GM11168 (cell line): ENCODE data around the gene HUS1.
"Not testable (repeated sequence)": the region's sequence is repeated elsewhere in the genome, so short reads cannot be mapped to it uniquely, and the experiment has no call there.

ENCODE experiments used
- in situ Hi-C: fragments of 300-500 bp; cut with MboI; formaldehyde crosslinking; loops from one replicate; pipeline ENCODE4 v1.12.0; 2022; ENCODE audit warnings: low sequenced_read_pairs; ENCODE audit not compliant: unreplicated experiment

Gene HUS1

DNA sequence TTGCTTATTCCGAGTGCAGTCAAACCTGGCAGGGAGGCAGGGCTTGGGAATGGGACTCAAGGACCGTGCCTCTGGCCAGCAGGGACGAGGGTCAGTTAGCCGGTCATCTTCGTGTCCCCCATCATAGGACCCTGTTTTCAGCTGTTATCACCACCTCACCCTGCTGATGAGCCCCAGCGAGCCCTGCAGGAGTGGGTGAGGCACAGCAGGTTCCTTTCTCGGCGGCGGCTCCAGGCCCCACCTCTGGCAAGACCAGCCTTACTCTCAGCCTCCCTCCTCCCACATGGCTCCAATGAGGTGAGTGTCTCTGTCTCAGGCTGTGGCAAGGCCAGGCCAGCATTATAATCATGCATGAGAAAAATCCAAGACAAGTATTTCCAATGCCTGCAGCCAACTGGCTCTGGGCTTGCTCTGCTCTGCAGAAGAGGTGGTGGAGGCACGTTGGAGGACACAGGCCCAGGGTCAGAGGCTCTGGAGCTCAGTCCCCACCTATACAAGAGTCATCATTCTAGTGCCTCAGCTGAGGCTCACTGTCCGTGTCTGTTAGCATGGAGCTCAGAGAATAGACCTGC is 46.9 kb downstream of the HUS1 start:
- in situ Hi-C loops = no loop called here

DNA sequence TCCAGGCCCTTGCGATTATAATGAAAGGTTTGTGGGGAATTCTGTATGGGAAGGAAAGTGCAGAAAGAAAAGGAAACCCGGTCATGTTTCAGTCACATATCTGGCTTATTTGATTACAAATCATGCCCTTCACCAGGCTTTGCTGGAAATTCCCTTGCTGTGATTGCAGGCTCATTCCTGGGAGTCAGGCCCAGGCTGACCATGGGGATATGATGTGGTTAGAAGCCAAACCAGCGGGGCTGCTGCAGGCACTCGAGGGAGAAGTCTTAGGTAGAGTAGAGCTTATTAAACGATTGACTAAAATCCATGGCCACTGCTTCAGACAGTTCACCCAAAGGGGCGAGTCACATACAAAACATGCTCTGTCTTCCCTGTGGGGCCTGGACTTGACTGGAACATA is 47.4 kb downstream of the HUS1 start:
- in situ Hi-C loops = no loop called here

DNA sequence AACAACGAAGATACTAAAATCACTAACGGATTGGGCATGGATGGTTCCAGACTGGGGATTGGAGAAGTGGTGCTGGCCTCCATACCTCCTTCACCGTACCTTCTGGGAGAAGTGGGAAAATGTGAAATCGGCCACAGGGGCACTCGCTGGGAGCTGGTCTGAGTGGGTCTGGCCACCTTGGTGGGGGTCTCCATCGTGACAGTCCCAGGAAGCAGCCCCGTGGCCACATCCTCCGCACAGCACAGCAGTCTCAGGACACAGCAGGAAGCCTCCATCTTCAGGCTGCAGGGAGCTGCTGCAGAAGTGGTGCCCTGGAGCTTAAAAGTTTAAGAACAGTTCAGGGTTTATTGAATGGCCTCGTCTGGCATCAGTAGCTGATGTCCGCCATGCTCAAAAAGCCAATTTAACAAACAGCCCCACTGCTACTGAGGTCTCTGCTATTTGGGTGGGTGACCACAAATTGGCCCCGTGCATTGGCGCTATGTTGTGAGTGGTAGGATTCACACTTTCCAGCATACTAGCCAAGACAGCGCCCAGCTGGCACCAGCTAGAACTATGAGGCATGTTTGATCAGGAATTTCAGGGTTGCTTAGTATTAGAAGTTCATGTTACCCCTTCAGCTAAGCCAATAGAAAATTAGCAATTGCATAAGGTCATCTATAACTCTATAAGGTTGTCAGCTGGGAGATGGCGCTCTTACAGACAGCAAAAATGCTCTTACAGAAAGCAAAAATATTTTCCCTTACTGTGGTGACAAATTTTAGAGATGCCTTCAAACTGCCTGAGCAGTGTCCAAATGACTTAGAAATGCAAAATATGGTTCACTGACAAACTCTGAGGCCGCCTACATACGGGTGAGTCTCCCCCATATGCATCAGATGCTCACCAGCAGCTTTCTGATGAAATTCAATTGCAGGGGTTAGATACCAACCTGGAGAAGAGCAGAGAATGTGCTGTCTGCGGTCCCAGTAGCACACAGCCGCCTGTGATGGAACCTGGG is 48.1 kb downstream of the HUS1 start:
- in situ Hi-C loops = no loop called here

DNA sequence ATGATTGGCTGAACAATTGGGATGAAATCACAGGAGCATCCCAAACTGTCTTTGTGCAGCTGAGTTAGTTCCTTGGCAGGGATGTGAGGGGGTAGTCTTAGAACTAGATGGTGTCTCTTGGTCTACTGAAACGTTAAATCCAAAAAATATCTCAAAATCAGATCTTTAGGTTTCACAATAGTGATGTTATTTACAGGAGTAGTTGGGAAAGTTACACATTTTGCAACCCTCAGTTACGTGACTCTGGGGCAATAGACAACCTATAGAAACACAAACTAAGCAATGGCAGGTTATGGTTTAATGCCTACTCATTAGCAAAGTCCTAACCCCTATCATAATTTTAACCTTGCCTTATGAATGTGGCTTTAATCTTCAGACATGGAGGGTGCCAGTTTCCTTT is 55.1 kb downstream of the HUS1 start:
- in situ Hi-C loops = no loop called here

DNA sequence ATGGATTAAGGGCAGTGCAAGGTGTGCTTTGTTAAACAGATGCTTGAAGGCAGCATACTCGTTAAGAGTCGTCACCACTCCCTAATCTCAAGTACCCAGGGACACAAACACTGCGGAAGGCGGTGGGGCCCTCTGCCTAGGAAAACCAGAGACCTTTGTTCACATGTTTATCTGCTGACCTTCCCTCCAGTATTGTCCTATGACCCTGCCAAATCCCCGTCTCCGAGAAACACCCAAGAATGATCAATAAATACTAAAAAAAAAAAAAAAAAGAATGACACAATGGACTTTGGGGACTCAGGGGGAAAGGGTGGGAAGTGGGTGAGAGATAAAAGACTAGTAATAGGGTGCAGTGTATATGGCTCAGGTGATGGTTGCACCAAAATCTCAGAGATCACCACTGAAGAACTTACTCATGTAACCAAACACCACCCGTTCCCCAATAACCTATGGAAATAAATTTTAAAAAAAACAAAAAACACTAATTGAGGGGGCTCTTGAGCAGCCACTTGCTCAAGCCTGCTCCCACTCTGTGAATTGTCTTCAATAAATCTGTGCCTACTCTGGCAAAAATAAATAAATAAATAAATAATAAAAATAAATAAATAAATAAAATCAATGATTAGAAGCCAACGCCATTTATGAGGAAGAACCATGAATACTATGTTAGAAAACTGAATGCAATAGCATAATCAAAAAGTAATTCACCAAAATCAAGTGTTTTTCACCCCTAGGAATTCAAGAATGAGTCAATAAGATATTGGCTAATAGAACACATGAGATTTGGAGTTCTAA is 56.1 kb downstream of the HUS1 start:
- in situ Hi-C loops = not testable (repeated sequence)

DNA sequence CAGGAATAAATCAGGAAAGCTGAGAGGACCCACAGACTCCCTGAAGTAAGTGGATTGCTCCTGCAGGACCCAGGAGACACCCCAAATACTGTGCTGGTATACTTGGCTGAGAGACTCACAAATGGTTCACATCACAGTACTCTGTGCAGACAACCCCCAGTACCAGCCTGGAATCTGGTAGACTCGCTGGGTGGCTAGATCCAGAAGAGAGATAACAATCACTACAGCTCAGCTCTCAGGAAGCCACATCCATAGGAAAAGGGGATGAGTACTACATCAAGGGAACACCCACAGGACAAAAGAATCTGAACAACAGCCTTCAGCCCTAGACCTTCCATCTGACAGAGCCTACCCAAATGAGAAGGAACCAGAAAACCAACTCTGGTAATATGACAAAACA is 62.9 kb downstream of the HUS1 start:
- in situ Hi-C loops = not testable (repeated sequence)

DNA sequence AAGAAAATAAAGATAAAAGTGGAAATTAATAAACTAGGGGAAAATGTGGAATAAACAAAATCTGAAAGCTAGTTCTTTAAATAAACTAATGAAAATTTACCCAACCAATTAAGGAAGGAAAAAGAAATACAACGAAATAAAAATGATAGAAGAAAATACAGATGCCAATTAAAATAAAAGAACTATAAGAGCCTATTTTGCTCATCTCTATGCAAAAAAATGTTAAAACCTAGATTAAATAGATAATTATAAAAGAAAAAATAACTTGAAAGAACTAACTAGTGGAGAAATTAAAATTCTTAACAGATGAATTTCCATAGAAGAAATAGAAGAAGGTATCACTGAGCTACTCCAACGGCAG is 63.8 kb downstream of the HUS1 start:
- in situ Hi-C loops = no loop called here

DNA sequence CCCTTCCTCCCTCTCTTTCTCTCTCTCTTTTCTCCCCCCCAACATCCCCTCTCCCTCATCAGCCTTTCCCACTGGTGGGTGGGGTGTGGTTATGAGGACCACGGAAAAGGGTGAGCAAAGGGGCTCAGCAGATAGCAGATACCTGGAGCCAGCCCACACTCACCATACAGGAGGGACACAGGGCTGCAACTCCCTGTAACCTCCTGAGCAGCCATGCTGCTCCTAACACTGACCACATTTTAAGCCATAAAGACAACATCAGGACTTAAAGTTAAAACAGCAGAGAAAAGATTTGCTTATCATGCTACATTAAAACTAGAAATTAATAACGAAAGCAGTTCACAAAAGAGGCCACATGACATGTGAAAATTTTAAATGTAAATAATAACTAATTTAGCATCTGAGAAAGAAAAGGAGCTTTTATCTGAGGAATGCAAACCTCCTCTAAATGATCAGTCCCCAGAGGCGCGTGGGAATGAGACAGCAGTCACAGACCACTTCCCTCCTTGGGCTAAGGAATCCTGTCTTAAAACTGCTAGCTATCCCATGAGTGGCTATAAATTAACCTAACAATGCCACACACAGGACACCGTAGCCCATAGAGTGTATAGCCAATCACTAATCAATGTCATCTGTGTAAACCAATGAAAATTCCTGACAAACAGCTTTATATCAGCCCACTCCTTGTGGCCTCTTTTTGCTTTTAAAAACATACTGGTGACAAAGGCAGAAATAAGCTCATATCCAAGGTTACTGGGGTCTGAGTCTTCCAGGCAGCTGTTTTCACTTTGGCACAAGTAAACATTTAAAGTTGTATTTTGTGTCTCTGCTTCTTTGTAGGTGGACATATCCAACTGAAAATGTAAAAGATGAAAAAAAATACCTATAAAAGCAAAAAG is 64.4 kb downstream of the HUS1 start:
- in situ Hi-C loops = no loop called here
